ENCODE measurements around the gene CMIP.
"Not testable (repeated sequence)": the region's sequence is repeated elsewhere in the genome, so short reads cannot be mapped to it uniquely, and the experiment has no call there.

CMIP gene

GRCh38 chr16:81740169-81740568 lies 295.6 kb downstream of the CMIP start:
- no peak for TF ChIP-seq Cebpa-rat (IDR thresholded peaks at IDR 0.05)
- peak overlapping the region; percentile 63 to 99 (median 92) for H3K4me2 ChIP-seq
- no peaks in the 10 kb centered on the region for H4K20me1 ChIP-seq
- no peaks in the 10 kb centered on the region for H3K9me3 ChIP-seq (replicated peaks in 1 of 11)
- peak overlapping the region in 3 of 11 experiments; percentile 14 to 26 (median 18); a peak in 1 of 22 replicates for H3K9ac ChIP-seq
- no peak overlapping the region for H3K4me3 ChIP-seq
- no peaks in the 10 kb centered on the region for H3K36me3 ChIP-seq
- H3K27me3 ChIP-seq = no peaks in the 10 kb centered on the region
- H3K27ac ChIP-seq = peak overlapping the region in 5 of 11 experiments; percentile 32 to 70 (median 44); a peak in 9 of 22 replicates
- peaks cover 38 to 48% (median 41%) of the 10 kb centered on the region in 10 experiments for H3K4me1 ChIP-seq

GRCh38 chr16:81741430-81741770 lies 296.8 kb downstream of the CMIP start:
- H3K9ac ChIP-seq; H3K36me3 ChIP-seq; H3K27me3 ChIP-seq; H3K4me3 ChIP-seq; H3K27ac ChIP-seq; H3K9me3 ChIP-seq (replicated peaks in 1 of 11); H4K20me1 ChIP-seq: not testable (repeated sequence)
- Histone ChIP-seq H3K4me1 (peaks cover 48 to 58% (median 50%) of the 10 kb centered on the region in 10 experiments), H3K4me2 (peak overlapping the region in 6 of 11 experiments; percentile 89 to 99 (median 92); a peak in 7 of 22 replicates)

GRCh38 chr16:81744385-81744784 lies 299.8 kb downstream of the CMIP start:
- Histone ChIP-seq H3K4me2 (no peak overlapping the region), H4K20me1 (no peaks in the 10 kb centered on the region), H3K4me1 (peaks cover 48 to 62% (median 53%) of the 10 kb centered on the region in 10 experiments), H3K4me3 (no peak overlapping the region), H3K27me3 (no peaks in the 10 kb centered on the region), H3K27ac (no peak overlapping the region), H3K36me3 (no peaks in the 10 kb centered on the region), H3K9me3 (replicated peaks in 1 of 11) (no peaks in the 10 kb centered on the region), H3K9ac (no peak overlapping the region)
- TF ChIP-seq Cebpa-rat (IDR thresholded peaks at IDR 0.05) = no peak

GRCh38 chr16:81744911-81745310 lies 300.3 kb downstream of the CMIP start:
- TF ChIP-seq Cebpa-rat (IDR thresholded peaks at IDR 0.05) = no peak
- H3K27ac ChIP-seq = no peak overlapping the region
- H3K4me3 ChIP-seq = no peak overlapping the region
- H3K4me2 ChIP-seq = no peak overlapping the region
- H3K4me1 ChIP-seq = peaks cover 47 to 62% (median 52%) of the 10 kb centered on the region in 10 experiments
- no peaks in the 10 kb centered on the region for H4K20me1 ChIP-seq
- H3K27me3 ChIP-seq = no peaks in the 10 kb centered on the region
- no peaks in the 10 kb centered on the region for H3K9me3 ChIP-seq (replicated peaks in 1 of 11)
- no peaks in the 10 kb centered on the region for H3K36me3 ChIP-seq
- no peak overlapping the region for H3K9ac ChIP-seq

- Histone ChIP-seq H3K9ac (peak overlapping the region in 9 of 11 experiments; percentile 17 to 54 (median 37); a peak in 10 of 22 replicates), H3K27ac (peak overlapping the region; percentile 15 to 71 (median 56); a peak in 21 of 22 replicates)
- no peak for TF ChIP-seq Cebpa-rat (IDR thresholded peaks at IDR 0.05)
These were observed 301.3 kb downstream of the CMIP start for GRCh38 chr16:81745704-81746558.

GRCh38 chr16:81746566-81746965 lies 302.0 kb downstream of the CMIP start:
- peak overlapping the region in 8 of 11 experiments; percentile 38 to 70 (median 57); a peak in 8 of 22 replicates for H3K27ac ChIP-seq
- H4K20me1 ChIP-seq = no peaks in the 10 kb centered on the region
- peaks cover 40 to 55% (median 44%) of the 10 kb centered on the region in 10 experiments for H3K4me1 ChIP-seq
- peak overlapping the region in 4 of 11 experiments; percentile 37 to 54 (median 52); a peak in 5 of 22 replicates for H3K9ac ChIP-seq
- peak overlapping the region; percentile 64 to 93 (median 87) for H3K4me2 ChIP-seq
- no peaks in the 10 kb centered on the region for H3K27me3 ChIP-seq
- H3K4me3 ChIP-seq = peak overlapping the region in 9 of 10 experiments; percentile 25 to 68 (median 53); a peak in 16 of 20 replicates
- no peaks in the 10 kb centered on the region for H3K36me3 ChIP-seq
- no peaks in the 10 kb centered on the region for H3K9me3 ChIP-seq (replicated peaks in 1 of 11)
- TF ChIP-seq Cebpa-rat (IDR thresholded peaks at IDR 0.05) = no peak

More at GRCh38 chr16:81745704-81746558, 301.3 kb downstream of the CMIP start:
- H3K4me3 ChIP-seq = peak overlapping the region; percentile 25 to 68 (median 52); a peak in 19 of 20 replicates
- H4K20me1 ChIP-seq = no peaks in the 10 kb centered on the region
- no peaks in the 10 kb centered on the region for H3K36me3 ChIP-seq
- H3K4me1 ChIP-seq = peaks cover 37 to 55% (median 44%) of the 10 kb centered on the region in 10 experiments
- H3K4me2 ChIP-seq = peak overlapping the region; percentile 64 to 93 (median 87)
- H3K9me3 ChIP-seq (replicated peaks in 1 of 11) = no peaks in the 10 kb centered on the region
- no peaks in the 10 kb centered on the region for H3K27me3 ChIP-seq

- H3K27me3 ChIP-seq = no peaks in the 10 kb centered on the region
- no peak overlapping the region for H3K4me3 ChIP-seq
- peak overlapping the region in 6 of 11 experiments; percentile 6 to 41 (median 32); a peak in 5 of 22 replicates for H3K9ac ChIP-seq
- no peaks in the 10 kb centered on the region for H4K20me1 ChIP-seq
- H3K9me3 ChIP-seq (replicated peaks in 1 of 11) = no peaks in the 10 kb centered on the region
- H3K27ac ChIP-seq = peak overlapping the region in 8 of 11 experiments; percentile 5 to 60 (median 38); a peak in 13 of 22 replicates
- no peaks in the 10 kb centered on the region for H3K36me3 ChIP-seq
- H3K4me1 ChIP-seq = peaks cover 57 to 73% (median 64%) of the 10 kb centered on the region in 10 experiments
- TF ChIP-seq Cebpa-rat (IDR thresholded peaks at IDR 0.05) = no peak
- H3K4me2 ChIP-seq = peak overlapping the region; percentile 53 to 83 (median 78)
These were observed 304.0 kb downstream of the CMIP start for GRCh38 chr16:81748476-81749198.

- Histone ChIP-seq H3K9me3 (replicated peaks in 1 of 11) (no peaks in the 10 kb centered on the region), H3K9ac (peak overlapping the region; percentile 46 to 76 (median 67); a peak in 20 of 22 replicates), H3K4me1 (peaks cover 79 to 91% (median 85%) of the 10 kb centered on the region in 10 experiments), H3K27me3 (no peaks in the 10 kb centered on the region), H4K20me1 (no peaks in the 10 kb centered on the region), H3K4me2 (peak overlapping the region; percentile 80 to 99 (median 88)), H3K4me3 (peak overlapping the region in 3 of 10 experiments; percentile 16 to 47 (median 31); a peak in 6 of 20 replicates), H3K27ac (peak overlapping the region; percentile 46 to 85 (median 77); a peak in 21 of 22 replicates), H3K36me3 (no peaks in the 10 kb centered on the region)
- no peak for TF ChIP-seq Cebpa-rat (IDR thresholded peaks at IDR 0.05)
These were observed 307.7 kb downstream of the CMIP start for GRCh38 chr16:81752225-81752875.
